HEK293T (cell line): ENCODE results near the gene BUB1B.

ENCODE experiments used
- ARNT ChIP-seq: fragments of 450-650 bp; IDR thresholded peaks from 2 replicates; pipeline ENCODE4 v1.6.1; 2017; ENCODE audit warnings: mild to moderate bottlenecking
- BHLHE40 ChIP-seq: fragments of 450-650 bp; IDR thresholded peaks from 2 replicates; pipeline ENCODE4 v1.6.1; 2016; ENCODE audit warnings: mild to moderate bottlenecking, moderate library complexity, borderline replicate concordance
- FOXK2 ChIP-seq: fragments of 450-650 bp; IDR thresholded peaks from 2 replicates; pipeline ENCODE4 v1.6.1; 2016; ENCODE audit warnings: mild to moderate bottlenecking
- FOXM1 ChIP-seq: fragments of 450-650 bp; IDR thresholded peaks from 2 replicates; pipeline ENCODE4 v1.6.1; 2017; ENCODE audit warnings: mild to moderate bottlenecking, borderline replicate concordance
- HDGF ChIP-seq: fragments of 450-650 bp; IDR thresholded peaks from 2 replicates; pipeline ENCODE4 v1.6.1; 2017; ENCODE audit warnings: antibody characterized with exemption, borderline replicate concordance
- NFRKB ChIP-seq: fragments of 450-650 bp; IDR thresholded peaks from 2 replicates; pipeline ENCODE4 v1.6.1; 2016; ENCODE audit warnings: mild to moderate bottlenecking, moderate library complexity
- SP1 ChIP-seq: fragments of 450-650 bp; IDR thresholded peaks from 2 replicates; pipeline ENCODE4 v1.6.1; 2017
- ZNF384 ChIP-seq: fragments of 450-650 bp; IDR thresholded peaks from 2 replicates; pipeline ENCODE4 v1.6.1; 2016
- TF ChIP-seq, protein P1 (sequence below): fragments of 450-650 bp; IDR thresholded peaks from 2 replicates; pipeline ENCODE4 v1.6.1; 2016

- TF ChIP-seq SP1: no peak
- no peak for TF ChIP-seq BHLHE40
- no peak for TF ChIP-seq HDGF
- no peak for TF ChIP-seq FOXK2
- no peak for TF ChIP-seq NFRKB
- TF ChIP-seq FOXM1: no peak
- no peak for TF ChIP-seq ARNT
- TF ChIP-seq, protein P1, sequence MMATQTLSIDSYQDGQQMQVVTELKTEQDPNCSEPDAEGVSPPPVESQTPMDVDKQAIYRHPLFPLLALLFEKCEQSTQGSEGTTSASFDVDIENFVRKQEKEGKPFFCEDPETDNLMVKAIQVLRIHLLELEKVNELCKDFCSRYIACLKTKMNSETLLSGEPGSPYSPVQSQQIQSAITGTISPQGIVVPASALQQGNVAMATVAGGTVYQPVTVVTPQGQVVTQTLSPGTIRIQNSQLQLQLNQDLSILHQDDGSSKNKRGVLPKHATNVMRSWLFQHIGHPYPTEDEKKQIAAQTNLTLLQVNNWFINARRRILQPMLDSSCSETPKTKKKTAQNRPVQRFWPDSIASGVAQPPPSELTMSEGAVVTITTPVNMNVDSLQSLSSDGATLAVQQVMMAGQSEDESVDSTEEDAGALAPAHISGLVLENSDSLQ: no peak
- no peak for TF ChIP-seq ZNF384
Observed at GRCh38 chr15:40161693-40162391, 973 bp downstream of the BUB1B start.
